ENCODE results near the gene EEA1. TPM values are rescaled to one million over a fixed set of nuclear protein-coding genes. Genes with fewer than 3 reads are reported as not detected.
A peak's percentile ranks its signal among the peaks of the same experiment; 100 is the strongest.

EEA1 gene
- total RNA-seq, 1 experiment from 2014 or later: 14.9 TPM

DNA sequence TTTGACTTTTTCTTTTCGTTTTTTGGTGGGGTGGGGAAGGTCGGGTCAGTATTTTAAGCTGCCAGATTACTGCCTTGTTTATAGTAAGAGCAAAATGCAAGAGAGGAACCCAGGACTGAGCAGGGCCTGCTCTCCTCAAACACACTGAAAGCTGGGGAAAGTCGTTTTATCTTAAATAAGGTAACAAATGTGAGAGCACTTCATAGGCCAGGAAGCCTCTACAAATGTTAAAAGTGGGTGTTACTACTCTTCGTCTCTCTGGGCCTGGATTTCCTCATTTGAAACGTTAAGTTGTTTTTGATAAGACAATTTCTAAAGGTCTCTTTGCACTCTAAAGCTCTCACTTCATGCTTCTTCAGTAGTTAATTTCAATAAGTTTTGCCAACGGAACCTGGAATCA, 192.5 kb downstream of the EEA1 start:
- no peak overlapping the region for H3K4me2 ChIP-seq (ENCODE audit: insufficient read depth, insufficient read length, low read length)
- H3T11ph ChIP-seq (ENCODE audit: low read length): no peak overlapping the region
- no peak overlapping the region for H2BK120ac ChIP-seq (ENCODE audit: low read depth, low read length, poor library complexity, severe bottlenecking)
- H3K56ac ChIP-seq (ENCODE audit: insufficient read length, low read depth, low read length): no peak overlapping the region
- no peak overlapping the region for H3K14ac ChIP-seq (ENCODE audit: insufficient read depth, low read length)
- H4K8ac ChIP-seq (replicated peaks; ENCODE audit: insufficient read length, low read depth, low read length): no peak overlapping the region
- TF ChIP-seq CTCF (conservative IDR thresholded peaks at IDR 0.05): no peak
- H3K27me3 Mint-ChIP-seq (ENCODE audit: low read depth): no peaks in the 10 kb centered on the region
- no peak overlapping the region for H2BK5ac ChIP-seq (ENCODE audit: insufficient read length, low read length)
- no peak overlapping the region for H2BK15ac ChIP-seq (ENCODE audit: low read depth, low read length)
- H3K4me3 Mint-ChIP-seq: no peak overlapping the region
- no peaks in the 10 kb centered on the region for H3K79me2 ChIP-seq (ENCODE audit: insufficient read depth, low read length)
- H4K20me1 ChIP-seq (ENCODE audit: control insufficient read depth, insufficient read depth, insufficient read length): no peaks in the 10 kb centered on the region
- H4K91ac ChIP-seq (ENCODE audit: insufficient read length, low read depth, low read length): no peak overlapping the region
- H3K9me3 Mint-ChIP-seq: no peaks in the 10 kb centered on the region
- H3K23ac ChIP-seq (ENCODE audit: insufficient read length, low read depth, low read length): no peak overlapping the region
- H3K27me3 ChIP-seq (ENCODE audit: insufficient read depth, low read length): no peaks in the 10 kb centered on the region
- no peaks in the 10 kb centered on the region for H3K9me3 ChIP-seq (ENCODE audit: control insufficient read depth, low read depth, low read length)
- no peak overlapping the region for H2AFZ ChIP-seq (ENCODE audit: low read length)
- H2BK20ac ChIP-seq (ENCODE audit: low read depth, low read length, poor library complexity, severe bottlenecking): no peak overlapping the region
- no peak overlapping the region for H3K27ac ChIP-seq (ENCODE audit: insufficient read length, low read depth, low read length)
- no peaks in the 10 kb centered on the region for H3K36me3 Mint-ChIP-seq (ENCODE audit: insufficient read depth in 1 of 3, low read depth in 3 of 3)
- H2BK12ac ChIP-seq (ENCODE audit: insufficient read length, low read depth, low read length): no peak overlapping the region
- H3K79me1 ChIP-seq (ENCODE audit: insufficient read depth, low read depth, low read length, poor library complexity, severe bottlenecking): no peaks in the 10 kb centered on the region
- H4K5ac ChIP-seq (ENCODE audit: insufficient read length, low read depth, low read length): no peak overlapping the region
- H3K27ac Mint-ChIP-seq: 0 out of 7 replicates have a peak overlapping the region, but pooled peaks of 1 of the 3 experiments have one; percentile 33
- no peak overlapping the region for H3K4ac ChIP-seq (ENCODE audit: low read depth, low read length)
- WGBS (ENCODE audit: extremely low coverage, insufficient read length, low lambda C conversion rate): no CpG with 5 or more reads among the region's 6 CpGs
- H3K23me2 ChIP-seq (ENCODE audit: insufficient read length, low read depth, low read length, poor library complexity, severe bottlenecking): no peaks in the 10 kb centered on the region
- no peak for DNase-seq
- H2AK5ac ChIP-seq (ENCODE audit: insufficient read length, low read length): no peak overlapping the region
- H3K4me1 ChIP-seq (ENCODE audit: insufficient read depth, low read length): no peaks in the 10 kb centered on the region; the same call in 1 of the 2 replicates
- peaks cover 0 to 4% of the 10 kb centered on the region in 2 experiments; a peak in 3 of 4 replicates for H3K4me1 Mint-ChIP-seq
- no peak overlapping the region for H3K18ac ChIP-seq (ENCODE audit: insufficient read length, low read depth, low read length)
- no peak overlapping the region for H3K9ac ChIP-seq (ENCODE audit: extremely low read depth, insufficient read length, low read length)

All from H9 (cell line).